A673 (cell line): ENCODE measurements around the gene ITPR1.

ENCODE experiments used
- EZH2 ChIP-seq: fragments of 200-600 bp; sonication (generic); IDR thresholded peaks from 2 replicates; pipeline ENCODE4 v1.6.1; 2017; ENCODE audit warnings: borderline replicate concordance, low read depth, mild to moderate bottlenecking, mixed read lengths, antibody characterized with exemption, low read length; ENCODE audit not compliant: poor library complexity, severe bottlenecking
- TF ChIP-seq, protein P1 (sequence below): fragments of 300-800, 200-600 bp; sonication (generic); conservative IDR thresholded peaks from 2 replicates; pipeline ENCODE4 v1.5.1; 2017; ENCODE audit warnings: low read depth, mild to moderate bottlenecking, antibody characterized with exemption, low read length, moderate library complexity, mixed read lengths

DNA sequence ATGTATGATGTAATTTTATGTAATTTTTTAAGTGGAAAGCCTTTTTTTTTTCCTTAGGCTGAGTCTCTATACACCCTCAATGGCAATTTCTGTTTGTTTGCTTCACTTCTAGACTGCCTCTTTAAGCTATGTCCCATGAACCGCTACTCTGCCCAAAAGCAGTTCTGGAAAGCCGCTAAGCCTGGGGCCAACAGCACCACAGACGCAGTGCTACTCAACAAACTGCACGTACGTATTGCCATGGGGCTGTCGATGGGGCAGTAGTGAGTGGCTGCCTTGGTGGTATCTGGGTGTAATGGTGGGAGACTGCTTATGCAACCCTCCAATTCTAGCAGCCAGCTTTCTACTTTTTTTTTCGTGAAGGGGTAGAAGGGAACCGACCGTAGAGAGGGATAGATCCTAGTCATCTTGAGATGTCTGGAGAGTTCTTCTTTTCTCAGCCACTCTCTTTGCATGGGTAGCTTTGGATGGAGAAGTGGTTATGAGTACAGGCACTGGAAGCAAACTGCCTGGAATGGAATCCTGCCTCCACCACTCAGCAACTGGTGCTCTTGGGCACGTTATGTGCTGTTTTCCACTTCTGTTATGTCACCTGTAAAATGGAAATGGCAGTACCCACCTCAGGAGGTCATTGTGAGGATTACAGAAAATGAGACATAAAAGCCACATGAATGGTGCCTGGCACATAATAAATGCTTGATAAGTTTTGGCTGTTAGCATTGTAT is 134.7 kb downstream of the ITPR1 start:
- TF ChIP-seq, protein P1, sequence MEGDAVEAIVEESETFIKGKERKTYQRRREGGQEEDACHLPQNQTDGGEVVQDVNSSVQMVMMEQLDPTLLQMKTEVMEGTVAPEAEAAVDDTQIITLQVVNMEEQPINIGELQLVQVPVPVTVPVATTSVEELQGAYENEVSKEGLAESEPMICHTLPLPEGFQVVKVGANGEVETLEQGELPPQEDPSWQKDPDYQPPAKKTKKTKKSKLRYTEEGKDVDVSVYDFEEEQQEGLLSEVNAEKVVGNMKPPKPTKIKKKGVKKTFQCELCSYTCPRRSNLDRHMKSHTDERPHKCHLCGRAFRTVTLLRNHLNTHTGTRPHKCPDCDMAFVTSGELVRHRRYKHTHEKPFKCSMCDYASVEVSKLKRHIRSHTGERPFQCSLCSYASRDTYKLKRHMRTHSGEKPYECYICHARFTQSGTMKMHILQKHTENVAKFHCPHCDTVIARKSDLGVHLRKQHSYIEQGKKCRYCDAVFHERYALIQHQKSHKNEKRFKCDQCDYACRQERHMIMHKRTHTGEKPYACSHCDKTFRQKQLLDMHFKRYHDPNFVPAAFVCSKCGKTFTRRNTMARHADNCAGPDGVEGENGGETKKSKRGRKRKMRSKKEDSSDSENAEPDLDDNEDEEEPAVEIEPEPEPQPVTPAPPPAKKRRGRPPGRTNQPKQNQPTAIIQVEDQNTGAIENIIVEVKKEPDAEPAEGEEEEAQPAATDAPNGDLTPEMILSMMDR, result no peak
- TF ChIP-seq EZH2, result no peak
